HG03064 (cell line): ENCODE data around the gene HNRNPA3.
"Not testable (repeated sequence)": the region's sequence is repeated elsewhere in the genome, so short reads cannot be mapped to it uniquely, and the experiment has no call there.

Source experiments
- ATAC-seq: cut with Tn5 transposase; IDR thresholded peaks from one replicate; pipeline ENCODE4 v1.9.1; 2021; ENCODE audit warnings: low read depth; ENCODE audit not compliant: unreplicated experiment

The HNRNPA3 gene

GRCh38 chr2:177231270-177231669 lies 18.7 kb downstream of the HNRNPA3 start:
- ATAC-seq: no peak

- ATAC-seq: no peak
These were observed 19.6 kb downstream of the HNRNPA3 start for GRCh38 chr2:177232098-177232704.

- ATAC-seq: no peak
These were observed 21.7 kb downstream of the HNRNPA3 start for GRCh38 chr2:177234267-177234666.

GRCh38 chr2:177235855-177236437 lies 23.4 kb downstream of the HNRNPA3 start:
- no peak for ATAC-seq

GRCh38 chr2:177237932-177238331 lies 25.3 kb downstream of the HNRNPA3 start:
- no peak for ATAC-seq

GRCh38 chr2:177239053-177239452 lies 26.5 kb downstream of the HNRNPA3 start:
- ATAC-seq: no peak

- peak; percentile 58 for ATAC-seq
These were observed 27.5 kb downstream of the HNRNPA3 start for GRCh38 chr2:177239932-177240630.

GRCh38 chr2:177241711-177242120 lies 29.1 kb downstream of the HNRNPA3 start:
- no peak for ATAC-seq

- no peak for ATAC-seq
These were observed 29.8 kb downstream of the HNRNPA3 start for GRCh38 chr2:177242121-177242987.

- ATAC-seq: no peak
These were observed 30.5 kb downstream of the HNRNPA3 start for GRCh38 chr2:177243073-177243472.

- no peak for ATAC-seq
These were observed 30.9 kb downstream of the HNRNPA3 start for GRCh38 chr2:177243476-177243875.

- ATAC-seq: no peak
These were observed 31.7 kb downstream of the HNRNPA3 start for GRCh38 chr2:177244244-177244771.

- no peak for ATAC-seq
These were observed 32.4 kb downstream of the HNRNPA3 start for GRCh38 chr2:177245010-177245422.

GRCh38 chr2:177246000-177246399 lies 33.4 kb downstream of the HNRNPA3 start:
- no peak for ATAC-seq

GRCh38 chr2:177246523-177247030 lies 34.0 kb downstream of the HNRNPA3 start:
- ATAC-seq: not testable (repeated sequence)

- no peak for ATAC-seq
These were observed 35.2 kb downstream of the HNRNPA3 start for GRCh38 chr2:177247693-177248262.

GRCh38 chr2:177249038-177249437 lies 36.4 kb downstream of the HNRNPA3 start:
- ATAC-seq: no peak

- no peak for ATAC-seq
These were observed 37.9 kb downstream of the HNRNPA3 start for GRCh38 chr2:177250461-177250860.

- no peak for ATAC-seq
These were observed 38.6 kb downstream of the HNRNPA3 start for GRCh38 chr2:177251165-177251542.

- no peak for ATAC-seq
These were observed 40.4 kb downstream of the HNRNPA3 start for GRCh38 chr2:177252808-177253531.
